ENCODE results near the gene FNDC8.

DNA sequence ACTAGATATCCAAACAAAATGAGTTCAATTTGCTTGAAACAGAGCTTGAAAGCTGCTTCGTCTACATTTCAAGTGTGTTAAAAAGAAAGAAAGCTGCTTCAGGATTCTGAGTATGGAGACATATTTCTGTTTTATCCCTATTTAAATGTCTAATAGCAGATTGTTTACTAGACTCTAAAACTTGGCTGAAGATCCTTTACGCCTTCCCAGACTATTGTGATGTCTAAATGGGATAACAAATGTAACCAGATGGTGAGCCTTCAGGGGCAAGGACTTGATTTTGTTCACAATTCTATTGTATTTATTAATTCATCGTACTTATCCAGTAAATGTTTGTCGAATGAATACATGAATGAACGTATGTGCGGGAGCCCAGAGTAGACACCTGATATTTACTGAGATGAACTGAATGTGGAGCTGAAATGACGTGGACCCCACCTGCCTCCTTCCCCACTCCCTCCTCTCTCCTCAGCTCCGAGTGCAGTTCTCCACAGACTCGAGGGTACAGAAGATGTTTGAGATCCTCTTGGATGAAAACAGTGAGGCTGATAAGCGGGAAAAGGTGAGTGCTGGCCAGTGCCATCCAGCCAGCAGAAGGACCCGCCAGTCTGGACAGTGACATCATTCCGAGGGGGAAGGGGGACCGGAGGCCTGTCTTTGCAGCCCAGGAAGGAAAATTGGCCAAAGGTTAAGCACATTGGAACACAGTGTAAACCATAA, 31.2 kb downstream of the FNDC8 start:
- TF ChIP-seq POLR2AphosphoS5 (IDR thresholded peaks at IDR 0.05; ENCODE audit: insufficient read depth in 1 of 2, low read depth in 1 of 2): no peak
- TF ChIP-seq, protein P1, sequence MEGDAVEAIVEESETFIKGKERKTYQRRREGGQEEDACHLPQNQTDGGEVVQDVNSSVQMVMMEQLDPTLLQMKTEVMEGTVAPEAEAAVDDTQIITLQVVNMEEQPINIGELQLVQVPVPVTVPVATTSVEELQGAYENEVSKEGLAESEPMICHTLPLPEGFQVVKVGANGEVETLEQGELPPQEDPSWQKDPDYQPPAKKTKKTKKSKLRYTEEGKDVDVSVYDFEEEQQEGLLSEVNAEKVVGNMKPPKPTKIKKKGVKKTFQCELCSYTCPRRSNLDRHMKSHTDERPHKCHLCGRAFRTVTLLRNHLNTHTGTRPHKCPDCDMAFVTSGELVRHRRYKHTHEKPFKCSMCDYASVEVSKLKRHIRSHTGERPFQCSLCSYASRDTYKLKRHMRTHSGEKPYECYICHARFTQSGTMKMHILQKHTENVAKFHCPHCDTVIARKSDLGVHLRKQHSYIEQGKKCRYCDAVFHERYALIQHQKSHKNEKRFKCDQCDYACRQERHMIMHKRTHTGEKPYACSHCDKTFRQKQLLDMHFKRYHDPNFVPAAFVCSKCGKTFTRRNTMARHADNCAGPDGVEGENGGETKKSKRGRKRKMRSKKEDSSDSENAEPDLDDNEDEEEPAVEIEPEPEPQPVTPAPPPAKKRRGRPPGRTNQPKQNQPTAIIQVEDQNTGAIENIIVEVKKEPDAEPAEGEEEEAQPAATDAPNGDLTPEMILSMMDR (IDR thresholded peaks at IDR 0.05): no peak

All from vagina (tissue), 2 donors.